ENCODE measurements around the gene FOXJ3.

GRCh38 chr1:42183210-42183956 is 151.7 kb downstream of the FOXJ3 start:
- TF ChIP-seq, protein P1, sequence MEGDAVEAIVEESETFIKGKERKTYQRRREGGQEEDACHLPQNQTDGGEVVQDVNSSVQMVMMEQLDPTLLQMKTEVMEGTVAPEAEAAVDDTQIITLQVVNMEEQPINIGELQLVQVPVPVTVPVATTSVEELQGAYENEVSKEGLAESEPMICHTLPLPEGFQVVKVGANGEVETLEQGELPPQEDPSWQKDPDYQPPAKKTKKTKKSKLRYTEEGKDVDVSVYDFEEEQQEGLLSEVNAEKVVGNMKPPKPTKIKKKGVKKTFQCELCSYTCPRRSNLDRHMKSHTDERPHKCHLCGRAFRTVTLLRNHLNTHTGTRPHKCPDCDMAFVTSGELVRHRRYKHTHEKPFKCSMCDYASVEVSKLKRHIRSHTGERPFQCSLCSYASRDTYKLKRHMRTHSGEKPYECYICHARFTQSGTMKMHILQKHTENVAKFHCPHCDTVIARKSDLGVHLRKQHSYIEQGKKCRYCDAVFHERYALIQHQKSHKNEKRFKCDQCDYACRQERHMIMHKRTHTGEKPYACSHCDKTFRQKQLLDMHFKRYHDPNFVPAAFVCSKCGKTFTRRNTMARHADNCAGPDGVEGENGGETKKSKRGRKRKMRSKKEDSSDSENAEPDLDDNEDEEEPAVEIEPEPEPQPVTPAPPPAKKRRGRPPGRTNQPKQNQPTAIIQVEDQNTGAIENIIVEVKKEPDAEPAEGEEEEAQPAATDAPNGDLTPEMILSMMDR (IDR thresholded peaks at IDR 0.05) = no peak
- no peak for TF ChIP-seq MEF2A (IDR thresholded peaks at IDR 0.05; ENCODE audit: borderline replicate concordance, low read depth)
- TF ChIP-seq GATA2 (CRISPR knock-in tag; IDR thresholded peaks at IDR 0.05) = peak; percentile 69
- no peak for TF ChIP-seq TCF12 (IDR thresholded peaks at IDR 0.05)
- TF ChIP-seq FOXM1 (IDR thresholded peaks at IDR 0.05; ENCODE audit: low read depth) = no peak
- TF ChIP-seq POLR2AphosphoS5 (IDR thresholded peaks at IDR 0.05; ENCODE audit: low read depth, low read length) = no peak
- no peak for TF ChIP-seq EZH2phosphoT487 (IDR thresholded peaks at IDR 0.05; ENCODE audit: borderline replicate concordance, low read depth)
- no peak for TF ChIP-seq MXI1 (IDR thresholded peaks at IDR 0.05; ENCODE audit: low read depth, low read length)
- no peak for TF ChIP-seq SIN3A (IDR thresholded peaks at IDR 0.05; ENCODE audit: borderline replicate concordance, low read depth, low read length)
- TF ChIP-seq, protein P2, sequence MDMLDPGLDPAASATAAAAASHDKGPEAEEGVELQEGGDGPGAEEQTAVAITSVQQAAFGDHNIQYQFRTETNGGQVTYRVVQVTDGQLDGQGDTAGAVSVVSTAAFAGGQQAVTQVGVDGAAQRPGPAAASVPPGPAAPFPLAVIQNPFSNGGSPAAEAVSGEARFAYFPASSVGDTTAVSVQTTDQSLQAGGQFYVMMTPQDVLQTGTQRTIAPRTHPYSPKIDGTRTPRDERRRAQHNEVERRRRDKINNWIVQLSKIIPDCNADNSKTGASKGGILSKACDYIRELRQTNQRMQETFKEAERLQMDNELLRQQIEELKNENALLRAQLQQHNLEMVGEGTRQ (IDR thresholded peaks at IDR 0.05; ENCODE audit: borderline replicate concordance, low read depth, low read length) = no peak
